HG03457 (cell line): ENCODE measurements around the gene TAGLN2.

ENCODE experiments used
- ATAC-seq: cut with Tn5 transposase; IDR thresholded peaks from one replicate; pipeline ENCODE4 v1.9.1; 2021; ENCODE audit warnings: moderate number of reproducible peaks; ENCODE audit not compliant: unreplicated experiment

TAGLN2 gene

DNA sequence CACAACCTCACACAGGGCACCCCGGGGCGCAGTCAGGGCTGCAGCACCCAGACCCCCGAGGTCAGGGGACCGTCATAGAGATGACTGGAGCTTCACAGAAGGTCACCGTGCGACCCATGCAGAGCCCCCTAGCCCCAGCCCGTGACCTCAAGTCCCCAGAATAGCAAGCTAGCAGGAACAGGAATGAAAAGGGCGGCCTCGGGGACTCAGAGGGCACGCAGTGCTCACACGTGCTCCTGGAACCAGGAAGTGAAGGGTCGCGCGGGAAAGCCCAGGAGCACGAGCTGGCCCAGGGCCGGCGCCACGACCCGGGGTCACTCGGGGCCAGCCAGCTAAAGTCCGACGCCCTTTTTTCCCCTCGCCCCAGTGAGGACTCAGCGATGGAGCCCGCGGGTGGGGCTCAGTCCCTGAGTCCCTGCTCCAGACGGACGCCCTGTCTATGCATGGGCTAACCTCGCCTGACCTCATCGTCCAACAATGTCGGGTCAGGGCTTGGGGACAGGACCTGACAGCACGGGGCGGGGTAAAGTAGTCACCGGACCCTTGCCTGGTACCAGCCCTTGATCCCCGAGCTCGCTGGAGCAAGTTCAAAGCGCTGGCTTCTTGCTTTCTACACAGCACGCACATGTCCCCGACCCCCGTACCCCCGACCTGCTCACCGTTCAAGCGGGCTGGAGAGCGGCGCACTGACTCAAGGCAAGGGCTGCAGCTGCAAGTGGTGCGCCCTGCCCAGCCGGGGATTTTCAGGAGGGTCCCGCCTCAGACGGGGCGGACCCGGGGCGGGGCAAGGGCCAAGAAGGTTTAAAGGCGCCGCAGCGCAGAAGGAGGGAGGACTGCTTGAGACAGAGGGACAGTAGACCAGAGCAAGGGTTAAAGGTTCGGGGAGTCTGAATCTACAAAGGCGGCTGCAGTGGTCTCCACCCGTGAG, at the start of gene TAGLN2:
Gene TAGLN2 (minus strand): TSS at position 717 of the 928 bp plus-strand sequence. CDS start 4,998 bp downstream, outside the sequence.
- peak; percentile 47 for ATAC-seq

DNA sequence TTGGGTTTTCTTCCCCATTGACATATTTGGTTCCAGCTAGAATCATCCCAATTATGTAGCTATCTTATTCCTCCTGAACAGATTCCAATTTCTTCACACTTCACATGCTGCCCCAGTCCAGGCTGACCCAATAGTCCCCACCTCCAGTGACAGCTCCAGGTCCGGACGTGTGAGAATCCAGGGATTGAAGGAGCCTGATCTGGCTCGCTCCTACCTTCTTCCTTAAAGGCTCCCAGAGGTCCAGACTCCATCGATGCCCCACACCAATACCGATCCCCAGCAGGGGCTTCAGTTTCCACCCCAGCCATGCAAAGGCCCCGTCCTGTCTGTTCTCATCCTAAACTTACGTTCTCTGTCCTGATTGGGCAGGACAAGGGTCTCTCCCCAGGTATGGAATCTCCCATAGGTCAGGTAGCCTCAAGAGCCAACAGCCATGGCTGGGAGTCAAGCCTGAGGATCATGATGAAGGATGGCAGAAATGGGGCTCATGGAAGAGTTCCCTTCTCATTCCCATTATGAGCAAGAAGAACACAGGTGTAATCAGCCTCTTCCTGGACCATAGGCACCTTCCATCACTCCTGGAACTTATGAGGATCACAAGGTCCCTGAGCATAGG, 49.2 kb upstream of the TAGLN2 start:
- ATAC-seq = no peak

DNA sequence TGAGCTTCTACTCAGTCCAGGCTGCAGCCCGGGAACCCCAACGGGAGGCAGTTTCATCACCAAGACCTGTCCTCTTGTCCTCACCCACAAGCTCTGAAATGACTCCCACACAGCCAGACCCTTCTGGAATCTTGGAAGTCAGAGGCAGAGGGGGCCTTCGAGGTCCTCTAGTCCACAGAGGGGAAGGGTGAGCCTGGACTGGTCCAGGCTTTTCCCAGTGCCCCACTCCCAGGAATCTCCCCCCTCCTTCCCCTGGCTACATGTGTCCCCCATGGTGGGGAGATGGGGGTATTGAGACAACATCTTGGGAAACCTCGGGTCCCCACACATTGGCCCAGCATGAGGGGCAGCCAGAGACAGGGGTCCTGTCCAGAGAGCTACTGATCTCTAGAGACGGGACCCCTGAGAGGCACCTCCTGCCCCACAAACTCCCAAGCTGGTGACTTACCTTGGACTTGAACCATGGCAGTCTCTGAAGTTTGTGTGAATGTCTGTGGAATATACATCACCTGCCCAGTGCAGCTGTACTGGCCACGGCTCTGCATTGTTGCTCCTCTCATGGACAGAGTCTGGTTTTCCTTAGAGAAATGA, 48.1 kb upstream of the TAGLN2 start:
- ATAC-seq = no peak

DNA sequence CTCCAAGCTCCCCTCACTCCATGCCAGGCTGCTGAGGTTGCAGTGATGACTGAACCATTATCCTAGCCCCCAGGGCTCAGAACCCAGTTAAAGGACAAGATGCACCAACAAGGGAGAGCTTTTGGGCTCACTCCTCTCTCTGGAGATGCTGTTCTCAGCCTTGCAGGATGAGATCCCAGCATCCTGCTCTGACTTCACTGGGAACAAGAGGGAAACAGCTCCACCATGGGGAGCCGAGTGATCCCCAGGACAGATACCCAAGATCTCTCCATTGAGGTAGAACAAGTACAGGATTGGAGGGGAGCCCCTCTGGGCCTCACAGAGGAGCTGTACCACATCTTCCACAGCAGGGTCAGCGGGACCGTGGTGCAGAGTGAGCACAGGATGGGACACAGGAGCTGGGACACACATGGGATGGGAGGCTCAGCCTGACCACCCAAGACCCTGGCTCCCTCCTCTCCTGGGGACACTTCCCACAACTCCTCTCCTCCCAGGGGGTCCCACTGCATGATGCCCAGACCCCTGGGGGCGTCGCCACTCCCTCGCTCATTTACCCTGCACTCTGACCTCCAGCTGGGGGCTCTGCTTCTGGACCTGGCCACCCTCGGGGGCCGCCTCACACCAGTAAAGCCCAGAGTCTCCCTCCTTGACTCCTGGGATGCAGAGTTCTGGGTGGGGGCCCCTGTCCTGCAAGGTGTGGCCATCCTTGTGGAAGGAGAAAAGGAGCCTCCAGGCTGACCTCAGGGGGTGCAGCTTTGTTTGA, 47.3 kb upstream of the TAGLN2 start:
- no peak for ATAC-seq

DNA sequence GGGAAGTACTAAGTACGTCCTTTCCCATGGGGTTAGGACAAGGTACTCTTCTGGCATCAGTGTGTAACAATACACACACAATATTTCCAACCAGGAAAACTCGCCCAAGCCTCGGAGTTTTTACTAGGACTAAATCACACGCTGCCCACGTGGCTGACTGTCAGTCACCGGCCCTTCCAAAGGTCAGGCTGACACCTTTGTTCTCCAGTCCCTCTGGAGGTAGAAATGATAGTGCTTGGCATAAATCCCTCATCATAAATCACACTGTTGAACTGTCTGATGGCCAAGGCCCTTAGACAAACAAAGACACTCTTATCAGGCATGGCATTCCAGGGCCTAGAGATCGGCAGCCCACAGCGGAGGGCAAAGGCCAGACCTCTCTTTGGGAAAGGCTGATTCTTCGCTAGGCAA, 45.6 kb upstream of the TAGLN2 start:
- ATAC-seq = no peak

DNA sequence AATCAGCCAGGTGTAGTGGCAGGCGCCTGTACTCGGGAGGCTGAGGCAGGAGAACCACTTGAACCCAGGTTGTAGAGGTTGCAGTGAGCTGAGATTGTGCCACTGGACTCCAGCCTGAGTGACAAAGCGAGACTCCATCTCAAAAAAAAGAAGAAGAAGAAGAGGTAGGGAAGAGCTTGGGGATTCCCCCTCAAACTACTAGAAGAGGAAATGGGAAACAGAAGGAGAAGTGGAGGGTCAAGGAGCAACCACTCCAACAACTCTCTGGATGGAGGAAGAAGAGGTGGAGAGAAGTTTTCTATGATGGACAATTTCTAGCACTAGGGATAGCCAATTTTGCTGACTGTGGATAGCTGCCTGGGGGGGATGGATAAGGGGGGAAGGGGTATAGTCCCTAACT, 43.6 kb upstream of the TAGLN2 start:
- ATAC-seq = no peak

DNA sequence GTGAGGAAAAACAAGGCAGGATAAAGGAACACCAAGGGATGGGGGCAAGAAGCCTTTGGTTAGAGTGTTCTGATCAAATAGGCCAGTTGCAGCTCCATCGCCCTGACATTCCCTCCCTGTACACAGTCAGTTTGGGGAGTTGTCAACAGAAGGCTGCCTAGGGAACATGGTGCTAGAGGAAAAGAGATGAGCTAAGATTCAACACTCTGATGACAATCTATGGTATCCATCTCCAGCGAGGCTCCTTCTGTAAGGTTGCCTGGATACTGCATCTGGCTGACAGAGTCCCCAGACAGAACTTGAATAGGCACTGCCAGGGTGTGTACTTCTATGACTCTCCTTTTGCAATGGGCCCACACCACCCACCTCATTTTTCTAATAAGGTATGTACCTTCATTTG, 40.0 kb upstream of the TAGLN2 start:
- ATAC-seq = no peak

DNA sequence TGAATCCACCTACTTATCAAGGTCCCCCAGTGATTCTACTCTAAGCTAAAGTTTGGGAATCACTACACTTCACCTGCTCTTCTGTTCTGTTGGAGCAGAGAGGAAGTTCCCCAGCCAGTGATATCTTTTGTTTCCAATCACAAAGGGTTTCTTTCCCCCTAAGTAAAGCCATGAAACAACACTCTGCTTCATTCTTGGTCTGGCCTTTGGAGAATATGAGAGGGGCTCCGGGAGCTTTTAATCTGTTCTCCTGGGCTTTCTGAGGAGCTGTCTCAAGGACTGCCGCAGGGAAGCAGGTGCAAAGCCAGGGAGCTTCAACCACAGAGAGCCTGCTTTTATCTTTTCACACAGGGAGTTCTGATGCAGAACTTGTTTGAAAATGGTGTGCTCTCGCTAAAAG, 38.8 kb upstream of the TAGLN2 start:
- ATAC-seq = no peak

DNA sequence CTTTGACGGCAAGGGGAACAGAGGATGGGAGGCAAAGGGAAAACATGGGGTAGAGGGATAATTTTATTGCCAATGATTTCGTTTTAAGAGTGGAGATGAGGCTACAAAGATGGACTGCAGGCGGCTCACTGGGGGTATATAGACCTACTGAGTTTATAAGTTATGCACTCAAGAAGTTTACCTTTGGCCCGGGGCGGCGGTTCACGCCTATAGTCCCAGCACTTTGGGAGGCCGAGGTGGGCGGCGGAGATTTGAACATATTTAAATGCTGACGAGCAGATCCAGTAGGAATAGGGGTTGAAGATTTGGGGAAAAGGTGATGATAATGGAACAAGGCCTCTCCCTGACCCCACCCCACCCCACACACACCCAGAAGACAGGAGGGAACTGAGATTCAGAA, 36.9 kb upstream of the TAGLN2 start:
- ATAC-seq = no peak

DNA sequence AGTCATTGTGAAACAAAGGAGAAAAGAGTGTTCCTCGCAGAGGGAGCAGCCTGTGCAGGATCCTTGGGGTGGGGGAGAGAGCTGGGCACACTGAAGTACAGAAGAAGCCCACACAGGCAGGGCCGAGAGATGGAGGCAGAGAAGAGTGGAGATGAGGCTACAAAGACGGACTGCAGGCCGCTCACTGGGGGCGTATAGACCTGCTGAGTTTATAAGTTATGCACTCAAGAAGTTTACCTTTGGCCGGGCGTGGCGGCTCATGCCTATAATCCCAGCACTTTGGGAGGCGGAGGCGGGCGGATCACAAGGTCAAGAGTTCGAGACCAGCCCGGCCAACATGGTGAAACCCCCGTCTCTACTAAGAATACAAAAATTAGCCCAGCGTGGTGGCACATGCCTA, 36.3 kb upstream of the TAGLN2 start:
- ATAC-seq = no peak

DNA sequence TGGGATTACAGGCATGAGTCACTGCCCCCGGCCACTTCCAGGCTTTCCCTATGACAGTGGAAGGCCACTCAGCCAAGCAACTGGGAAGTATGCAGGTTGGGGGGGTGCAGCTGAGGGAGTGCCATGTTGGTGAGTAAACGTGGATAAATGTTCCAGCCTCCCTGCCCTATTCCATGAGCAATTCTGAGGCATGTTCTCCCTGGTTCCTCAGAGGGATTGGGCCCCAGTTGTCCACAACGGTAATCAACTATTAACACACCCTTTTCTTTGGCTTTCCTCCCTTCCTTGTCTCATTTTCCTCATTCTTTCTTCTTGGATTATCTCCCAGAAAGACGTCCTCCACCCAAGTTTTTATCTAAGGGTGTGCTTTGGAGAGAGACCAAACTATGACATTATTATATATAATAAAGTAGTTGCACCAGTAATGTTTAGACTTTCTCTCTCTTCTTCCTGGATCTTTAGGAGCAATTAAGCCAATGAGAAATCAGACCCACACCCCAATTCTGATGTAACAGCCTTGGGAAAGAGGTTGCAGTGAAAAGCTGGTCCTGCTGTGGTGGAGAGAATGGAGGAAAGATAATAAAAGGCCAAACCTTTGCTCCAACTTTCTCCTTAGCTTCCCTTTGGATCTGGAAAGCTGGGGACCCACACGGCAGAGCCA, 35.5 kb upstream of the TAGLN2 start:
- no peak for ATAC-seq

DNA sequence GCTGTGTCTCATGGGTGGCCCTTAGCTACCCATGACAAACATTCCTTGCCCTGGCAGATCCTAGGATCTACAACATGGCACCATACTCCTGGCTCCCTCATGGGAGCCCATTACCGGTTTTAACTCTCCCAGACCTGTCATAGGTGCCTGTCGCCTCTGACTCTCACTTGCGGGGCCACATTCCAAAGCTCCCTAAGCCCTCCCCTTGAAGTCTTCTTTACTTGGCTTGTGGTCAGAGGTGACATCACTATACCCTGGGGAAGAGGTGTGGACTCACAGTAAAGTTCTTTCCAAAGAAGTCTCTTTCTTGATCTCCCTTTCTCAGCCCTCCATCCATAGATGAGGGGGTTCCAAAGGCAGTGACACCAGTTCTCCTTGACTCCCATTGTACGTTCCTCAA, 34.1 kb upstream of the TAGLN2 start:
- no peak for ATAC-seq

DNA sequence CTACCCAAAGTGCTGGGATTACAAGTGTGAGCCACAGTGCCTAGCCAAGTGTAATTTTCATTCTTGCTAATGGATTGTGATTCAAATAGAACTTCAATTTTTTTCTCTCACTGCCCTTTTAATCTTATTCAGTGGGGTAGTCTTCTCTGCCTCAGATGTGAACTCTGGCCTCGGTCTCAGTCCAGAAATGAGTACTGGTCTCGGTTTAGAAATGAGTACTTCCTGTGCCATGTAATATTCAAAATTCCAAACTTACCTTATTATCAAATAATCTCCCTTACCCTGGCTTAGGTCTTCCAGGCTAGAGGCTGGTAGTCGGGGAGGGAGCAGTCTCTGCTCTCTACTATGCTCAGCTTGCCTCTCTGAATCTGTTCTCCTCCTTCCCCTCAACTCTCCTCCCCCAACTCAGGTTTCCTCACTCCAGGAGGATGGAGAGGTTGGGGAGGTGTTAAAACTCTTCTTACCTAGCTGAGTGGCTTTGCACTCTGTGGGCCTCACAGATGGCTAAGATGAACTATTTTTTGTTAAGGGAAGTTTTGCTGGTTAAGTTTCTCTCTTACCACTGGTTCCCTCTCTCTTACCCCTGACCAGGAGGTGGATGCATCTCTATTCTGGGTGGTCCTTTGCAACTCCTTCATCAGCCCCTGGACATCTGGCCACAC, 33.5 kb upstream of the TAGLN2 start:
- no peak for ATAC-seq

DNA sequence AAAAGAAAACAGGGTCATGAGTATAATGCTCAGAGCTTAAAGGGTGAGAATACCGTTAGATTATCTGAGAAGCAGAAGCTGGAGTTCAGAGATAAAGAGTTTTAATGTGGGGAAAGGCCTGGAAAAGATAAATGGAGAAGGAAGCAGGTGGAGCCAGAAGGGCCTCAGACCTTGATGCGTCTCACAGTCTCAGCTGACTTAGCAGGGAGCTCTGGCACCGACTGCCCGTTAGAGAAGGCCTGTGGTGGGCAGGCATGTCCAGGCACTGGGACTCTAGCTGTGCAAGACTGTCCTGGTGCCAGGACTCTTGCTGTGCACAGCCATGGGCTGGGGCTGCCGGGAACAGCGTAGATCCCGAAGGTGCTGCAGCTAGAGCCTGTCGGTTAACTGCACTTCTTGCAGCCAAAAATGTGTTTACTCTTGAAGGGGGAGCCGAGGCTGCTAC, 32.5 kb upstream of the TAGLN2 start:
- no peak for ATAC-seq

DNA sequence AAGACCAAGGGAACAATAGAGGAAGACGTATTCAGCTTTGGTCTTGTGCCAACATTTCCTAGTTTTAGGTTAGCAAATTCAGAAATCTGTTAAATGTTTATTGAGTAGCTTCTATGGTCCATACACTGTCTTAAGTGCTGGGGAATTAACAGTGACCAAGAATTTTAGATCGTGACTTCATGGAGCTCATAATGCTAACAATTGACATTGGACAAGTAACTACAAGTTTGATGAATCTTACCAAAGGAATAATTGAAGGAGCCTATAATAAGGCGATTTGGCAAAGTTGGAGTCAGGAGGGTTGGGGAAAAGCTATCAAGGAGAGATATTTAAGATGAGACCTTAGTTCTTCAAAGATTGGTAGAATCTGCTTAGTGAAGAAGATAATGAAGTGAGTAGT, 30.1 kb upstream of the TAGLN2 start:
- ATAC-seq = no peak

DNA sequence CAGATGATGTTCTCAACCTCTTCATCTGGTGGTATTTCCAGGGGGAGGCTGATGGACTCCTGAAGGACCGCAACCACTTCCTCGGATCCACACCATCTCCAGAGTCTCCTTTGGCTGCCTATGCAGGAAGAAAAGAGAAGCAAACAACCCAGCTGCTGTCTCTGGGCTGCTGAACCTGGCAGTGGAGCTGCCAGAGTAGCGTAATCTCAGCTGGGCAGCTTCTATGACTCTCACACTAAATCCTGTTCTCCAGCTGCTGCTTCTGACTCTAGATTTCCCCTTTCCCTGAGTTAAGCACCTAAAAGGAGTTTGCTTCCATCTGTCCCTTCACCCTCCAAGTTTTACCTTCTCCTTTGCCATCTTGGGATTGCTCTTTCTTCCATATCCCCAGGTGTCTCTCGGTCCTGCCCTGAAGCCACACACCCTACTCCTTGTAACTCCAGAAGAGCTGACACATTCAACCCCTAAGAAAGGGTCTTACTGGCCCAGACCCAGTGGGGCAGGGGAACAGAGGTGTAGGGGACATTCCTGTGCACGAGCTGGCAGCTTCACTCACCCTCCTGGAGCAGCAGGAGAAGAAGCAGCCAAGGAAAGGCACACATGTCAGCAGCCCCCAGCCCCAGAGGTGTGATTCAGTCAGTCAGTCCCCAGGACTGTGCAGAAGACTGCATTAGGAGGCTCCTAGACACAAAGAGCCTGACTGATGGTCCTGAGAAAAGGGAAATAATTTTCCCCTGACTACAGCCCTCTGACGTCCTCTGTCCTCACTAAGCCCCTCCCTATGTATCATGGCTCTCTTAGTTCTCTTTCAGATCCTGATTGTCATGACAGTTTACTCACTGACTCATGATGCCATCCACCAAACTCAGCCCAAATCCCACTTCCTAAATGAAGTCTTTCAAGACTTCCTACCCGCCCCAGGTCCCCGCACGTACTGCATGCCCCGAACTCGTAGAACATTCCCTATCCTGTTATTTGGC, 28.5 kb upstream of the TAGLN2 start, which contains the start of gene SLAMF9:
Gene SLAMF9 (minus strand): TSS at position 702 of the 980 bp plus-strand sequence. CDS start 100 bp downstream, at position 602.
- no peak for ATAC-seq

DNA sequence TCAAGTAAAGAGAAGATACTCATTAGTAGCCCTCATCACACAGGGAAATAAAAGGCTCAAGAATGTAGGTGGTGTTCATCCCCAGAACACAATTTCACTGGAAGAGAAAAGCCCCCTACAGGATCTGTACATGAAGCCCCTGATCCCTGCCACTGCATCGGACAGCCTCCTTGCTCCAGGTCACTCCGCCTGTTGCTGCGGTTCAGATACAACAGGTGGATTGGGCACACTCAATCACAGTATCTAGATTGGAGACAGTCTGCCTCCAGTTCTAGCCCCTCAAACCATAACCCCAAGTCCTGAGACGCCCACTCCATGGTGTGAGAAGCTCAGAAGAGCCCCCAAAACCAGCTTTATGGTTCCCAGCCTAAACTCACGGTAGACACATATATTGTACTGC, 27.6 kb upstream of the TAGLN2 start:
- no peak for ATAC-seq

DNA sequence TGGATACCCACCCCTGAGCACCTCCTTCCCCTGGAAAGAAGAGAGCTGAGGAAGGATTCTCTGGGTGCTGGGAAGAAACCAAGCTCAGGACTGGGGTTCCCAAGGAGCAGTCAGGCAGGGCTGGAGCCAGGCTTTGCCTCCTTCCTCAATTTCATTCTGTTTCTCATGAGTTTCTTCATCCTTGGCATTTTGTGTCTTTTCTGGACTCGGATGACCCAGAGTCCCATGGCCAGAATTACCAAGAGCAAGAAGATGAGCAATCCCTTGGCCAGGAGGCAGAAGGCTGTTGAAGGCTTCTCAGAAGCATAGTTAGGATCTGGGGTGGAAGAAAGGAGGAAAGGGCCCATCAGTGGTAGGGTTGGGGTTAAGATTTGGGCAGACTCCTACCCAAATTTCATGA, 26.2 kb upstream of the TAGLN2 start:
- ATAC-seq = no peak

DNA sequence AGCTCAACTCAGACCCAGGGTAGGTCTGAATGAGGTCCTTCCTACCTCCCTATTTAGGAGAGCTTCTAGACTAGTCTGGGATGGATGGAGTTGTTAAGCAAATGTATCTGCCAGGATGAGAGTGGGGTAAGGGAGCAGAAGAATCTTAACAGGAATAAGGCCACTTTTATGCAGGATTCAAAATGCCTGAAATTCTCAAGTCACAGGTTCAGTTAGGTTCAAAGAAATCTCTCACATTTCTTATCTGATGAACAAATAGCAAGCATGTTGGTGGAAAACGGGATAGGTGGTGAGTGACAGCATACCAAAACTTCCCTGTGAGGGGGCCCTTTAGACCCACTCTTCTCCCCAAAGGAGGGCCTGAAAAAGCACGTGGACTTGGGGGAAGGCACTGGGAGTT, 25.7 kb upstream of the TAGLN2 start:
- no peak for ATAC-seq
